HFFc6 (cell line): ENCODE results near the gene CNGB1. TPM values are rescaled to one million over a fixed set of nuclear protein-coding genes. Genes with fewer than 3 reads are reported as not detected.
"Not testable (repeated sequence)": the region's sequence is repeated elsewhere in the genome, so short reads cannot be mapped to it uniquely, and the experiment has no call there.

Source experiments
- DNase-seq: peaks from one replicate; pipeline ENCODE4 v3.0.0-alpha.2; 2018
- H3K27ac Mint-ChIP-seq: 2 replicates; pipeline ENCODE4 v1.8.0; 2020; ENCODE audit warnings: mild to moderate bottlenecking, mixed read lengths
- H3K27me3 Mint-ChIP-seq: 2 replicates; pipeline ENCODE4 v1.8.0; 2021; ENCODE audit warnings: mild to moderate bottlenecking, moderate library complexity, mixed read lengths; ENCODE audit not compliant: insufficient read depth
- H3K36me3 Mint-ChIP-seq: 2 replicates; pipeline ENCODE4 v1.8.0; 2021; ENCODE audit warnings: low read depth, mixed read lengths
- H3K4me1 Mint-ChIP-seq: 2 replicates; pipeline ENCODE4 v1.8.0; 2020; ENCODE audit warnings: low read depth, mixed read lengths
- H3K4me3 Mint-ChIP-seq: 2 replicates; pipeline ENCODE4 v1.8.0; 2020; ENCODE audit warnings: mild to moderate bottlenecking, moderate library complexity, mixed read lengths
- H3K9me3 Mint-ChIP-seq: 2 replicates; pipeline ENCODE4 v1.8.0; 2020; ENCODE audit warnings: mild to moderate bottlenecking, mixed read lengths
- total RNA-seq, 6 experiments: library from RNA; stranded (reverse); fragmentation: NEBNext Ultra II Directional; extraction: Animal tissue kit (Norgen Biotek cat#: 25700); gene quantifications; 2 replicates in 1 of 6; 3 replicates in 5 of 6; pipeline ENCODE4 v1.2.3, GENCODE V29; 2021
- TF ChIP-seq, protein P1 (sequence below): fragments of 200-600 bp; sonication (generic); IDR thresholded peaks from 2 replicates; pipeline ENCODE4 v1.5.0; 2021; ENCODE audit warnings: antibody characterized with exemption, mild to moderate bottlenecking

Gene CNGB1
- total RNA-seq, 6 experiments from 2014 or later: 0.02 TPM; not detected in 5

GRCh38 chr16:57900796-57901479 is 70.0 kb downstream of the CNGB1 start:
- Mint-ChIP-seq H3K36me3 (no peaks in the 10 kb centered on the region), H3K9me3 (no peaks in the 10 kb centered on the region), H3K4me3 (no peak overlapping the region), H3K27ac (no peak overlapping the region), H3K27me3 (peaks cover 35% of the 10 kb centered on the region), H3K4me1 (peaks cover 15% of the 10 kb centered on the region)
- TF ChIP-seq, protein P1, sequence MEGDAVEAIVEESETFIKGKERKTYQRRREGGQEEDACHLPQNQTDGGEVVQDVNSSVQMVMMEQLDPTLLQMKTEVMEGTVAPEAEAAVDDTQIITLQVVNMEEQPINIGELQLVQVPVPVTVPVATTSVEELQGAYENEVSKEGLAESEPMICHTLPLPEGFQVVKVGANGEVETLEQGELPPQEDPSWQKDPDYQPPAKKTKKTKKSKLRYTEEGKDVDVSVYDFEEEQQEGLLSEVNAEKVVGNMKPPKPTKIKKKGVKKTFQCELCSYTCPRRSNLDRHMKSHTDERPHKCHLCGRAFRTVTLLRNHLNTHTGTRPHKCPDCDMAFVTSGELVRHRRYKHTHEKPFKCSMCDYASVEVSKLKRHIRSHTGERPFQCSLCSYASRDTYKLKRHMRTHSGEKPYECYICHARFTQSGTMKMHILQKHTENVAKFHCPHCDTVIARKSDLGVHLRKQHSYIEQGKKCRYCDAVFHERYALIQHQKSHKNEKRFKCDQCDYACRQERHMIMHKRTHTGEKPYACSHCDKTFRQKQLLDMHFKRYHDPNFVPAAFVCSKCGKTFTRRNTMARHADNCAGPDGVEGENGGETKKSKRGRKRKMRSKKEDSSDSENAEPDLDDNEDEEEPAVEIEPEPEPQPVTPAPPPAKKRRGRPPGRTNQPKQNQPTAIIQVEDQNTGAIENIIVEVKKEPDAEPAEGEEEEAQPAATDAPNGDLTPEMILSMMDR: no peak
- no peak for DNase-seq

GRCh38 chr16:57899771-57900661 is 70.9 kb downstream of the CNGB1 start:
- H3K9me3 Mint-ChIP-seq: no peaks in the 10 kb centered on the region

DNA sequence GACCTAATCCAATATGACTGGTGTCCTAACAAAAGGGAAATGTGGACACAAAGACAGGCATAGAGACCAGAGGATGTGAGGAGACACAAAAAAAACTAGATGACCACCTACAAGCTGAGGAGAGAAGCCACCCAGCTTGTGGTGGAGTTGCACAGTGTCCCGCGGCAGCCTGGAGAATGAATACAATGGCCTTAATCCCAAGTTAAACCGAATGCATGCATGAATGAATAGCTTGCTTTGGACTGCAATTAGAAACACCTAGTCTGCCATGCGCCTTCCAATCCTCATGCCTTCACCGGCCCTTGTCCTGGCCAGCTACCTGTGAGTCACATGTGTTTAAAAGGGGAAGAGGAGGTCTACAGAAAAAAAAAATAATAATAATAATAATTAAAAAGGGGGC is 72.0 kb downstream of the CNGB1 start:
- no peak for DNase-seq
- H3K4me1 Mint-ChIP-seq: peaks cover 30% of the 10 kb centered on the region
- H3K27ac Mint-ChIP-seq: no peak overlapping the region
- H3K36me3 Mint-ChIP-seq: no peaks in the 10 kb centered on the region; the same call in 1 of the 2 replicates
- H3K9me3 Mint-ChIP-seq: no peaks in the 10 kb centered on the region
- TF ChIP-seq, protein P1: no peak
- no peak overlapping the region for H3K4me3 Mint-ChIP-seq
- H3K27me3 Mint-ChIP-seq: peaks cover 23% of the 10 kb centered on the region

More at GRCh38 chr16:57899771-57900661, 70.9 kb downstream of the CNGB1 start:
- peak; percentile 40 for DNase-seq
- Mint-ChIP-seq H3K4me3 (no peak overlapping the region), H3K36me3 (no peaks in the 10 kb centered on the region), H3K4me1 (peaks cover 20% of the 10 kb centered on the region), H3K27ac (no peak overlapping the region), H3K27me3 (peaks cover 31% of the 10 kb centered on the region)
- TF ChIP-seq, protein P1: peak; percentile 96

GRCh38 chr16:57897996-57898395 is 72.9 kb downstream of the CNGB1 start:
- peaks cover 40% of the 10 kb centered on the region for H3K4me1 Mint-ChIP-seq
- peaks cover 15% of the 10 kb centered on the region for H3K27me3 Mint-ChIP-seq
- no peaks in the 10 kb centered on the region; the same call in 1 of the 2 replicates for H3K36me3 Mint-ChIP-seq
- H3K4me3 Mint-ChIP-seq: no peak overlapping the region
- H3K9me3 Mint-ChIP-seq: no peaks in the 10 kb centered on the region
- DNase-seq: no peak
- no peak overlapping the region for H3K27ac Mint-ChIP-seq
- TF ChIP-seq, protein P1: no peak

DNA sequence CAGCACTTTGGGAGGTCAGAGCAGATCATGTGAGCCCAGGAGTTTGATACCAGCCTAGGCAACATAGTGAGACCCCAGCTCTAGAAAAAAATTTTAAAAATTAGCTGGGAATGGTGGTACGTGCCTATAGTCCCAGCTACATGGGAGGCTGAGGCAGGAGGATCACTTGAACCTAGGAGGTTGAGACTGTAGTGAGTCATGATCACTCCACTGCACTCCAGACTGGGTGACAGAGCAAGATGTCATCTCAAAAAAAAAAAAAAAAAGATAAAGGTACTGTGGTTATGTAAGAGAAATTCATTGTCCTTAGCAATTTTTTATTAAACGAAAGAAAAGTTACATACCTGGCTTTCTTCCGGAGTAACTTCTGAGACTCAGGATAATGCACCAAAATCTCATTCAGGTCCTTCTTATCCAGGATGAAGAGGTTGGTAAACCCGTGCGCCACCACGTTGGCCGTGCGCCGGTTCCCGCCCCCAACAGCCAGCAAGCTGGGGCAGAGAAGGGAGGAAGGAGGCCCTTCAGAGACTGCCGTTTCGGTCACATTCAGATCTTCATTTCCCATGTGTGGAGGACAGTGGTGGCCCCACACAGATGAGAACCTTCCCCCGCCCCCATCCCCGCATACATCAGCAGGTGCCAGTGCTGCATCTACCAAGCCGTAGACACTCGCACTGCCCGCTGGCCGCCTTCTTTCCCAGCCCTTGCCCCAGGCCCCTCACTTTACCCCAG is 73.7 kb downstream of the CNGB1 start:
- no peak overlapping the region for H3K4me3 Mint-ChIP-seq
- H3K36me3 Mint-ChIP-seq: no peaks in the 10 kb centered on the region; the same call in 1 of the 2 replicates
- peaks cover 48% of the 10 kb centered on the region for H3K4me1 Mint-ChIP-seq
- no peak for DNase-seq
- no peak overlapping the region for H3K27ac Mint-ChIP-seq
- H3K9me3 Mint-ChIP-seq: no peaks in the 10 kb centered on the region
- TF ChIP-seq, protein P1: no peak
- peaks cover 15% of the 10 kb centered on the region for H3K27me3 Mint-ChIP-seq

- H3K36me3 Mint-ChIP-seq, H3K9me3 Mint-ChIP-seq, H3K27me3 Mint-ChIP-seq, H3K4me3 Mint-ChIP-seq, DNase-seq: not testable (repeated sequence)
- peak overlapping the region; percentile 77; the same call in 1 of the 2 replicates for H3K27ac Mint-ChIP-seq
- peaks cover 59% of the 10 kb centered on the region for H3K4me1 Mint-ChIP-seq
These were observed 75.8 kb downstream of the CNGB1 start for GRCh38 chr16:57895081-57895547.
